OCI-LY7 (cell line): ENCODE data around the gene C1orf159. TPM values are rescaled to one million over a fixed set of nuclear protein-coding genes. Genes with fewer than 3 reads are reported as not detected.

Source experiments
- BruUV-seq: library from RNA; stranded (reverse); fragments of 400-500 nt; replicated peaks from 2 replicates; lab custom pipeline; 2021; lab: Mats Ljungman, UMichigan
- CTCF ChIA-PET: fragments of 300-600 bp; sonication (Branson Sonifier 250); formaldehyde crosslinking; loops from one replicate; lab custom pipeline; 2022; ENCODE audit warnings: antibody characterized with exemption; ENCODE audit not compliant: unreplicated experiment; lab: Charles Lee
- POLR2A ChIA-PET: fragments of 300-600 bp; sonication (Branson Sonifier 250); formaldehyde crosslinking; loops from one replicate; lab custom pipeline; 2022; ENCODE audit warnings: antibody characterized with exemption; lab: Charles Lee
- DNase-seq: peaks from one replicate; pipeline ENCODE4 v3.0.0-alpha.2; 2015; ENCODE audit warnings: low spot score
- H2AFZ ChIP-seq: fragments of 200-600 bp; sonication (generic), shearing (Covaris generic); 2 replicates; pipeline ENCODE4 v1.6.1; 2014; ENCODE audit warnings: mild to moderate bottlenecking, antibody characterized with exemption, low read length, moderate library complexity
- H3K27ac ChIP-seq: fragments of 200-600 bp; sonication (generic); 2 replicates; pipeline ENCODE4 v1.5.1; 2014; ENCODE audit warnings: mixed run types, low read depth, mild to moderate bottlenecking, moderate library complexity, low read length, inconsistent platforms; ENCODE audit not compliant: poor library complexity, severe bottlenecking
- H3K36me3 ChIP-seq: fragments of 200-600 bp; sonication (generic); 2 replicates; pipeline ENCODE4 v1.6.1; 2014; ENCODE audit warnings: mild to moderate bottlenecking, antibody characterized with exemption, low read length, moderate library complexity, mixed read lengths; ENCODE audit not compliant: insufficient read depth
- H3K4me1 ChIP-seq: fragments of 200-600 bp; sonication (generic); 2 replicates; pipeline ENCODE4 v1.5.1; 2014; ENCODE audit warnings: mild to moderate bottlenecking, low read length; ENCODE audit not compliant: insufficient read depth, poor library complexity, severe bottlenecking
- H3K4me2 ChIP-seq: fragments of 200-600 bp; sonication (generic); 2 replicates; pipeline ENCODE4 v1.6.1; 2014; ENCODE audit warnings: mild to moderate bottlenecking, low read length
- H3K4me3 ChIP-seq: fragments of 200-600 bp; sonication (generic); 2 replicates; pipeline ENCODE4 v1.5.1; 2014; ENCODE audit warnings: mild to moderate bottlenecking, low read depth, low read length; ENCODE audit not compliant: poor library complexity, severe bottlenecking
- H3K79me2 ChIP-seq: fragments of 200-600 bp; sonication (generic); 2 replicates; pipeline ENCODE4 v1.6.1; 2016; ENCODE audit warnings: low read depth, mild to moderate bottlenecking, low read length, moderate library complexity, mixed read lengths; ENCODE audit not compliant: insufficient read depth
- H3K9me2 ChIP-seq: fragments of 200-600 bp; sonication (generic); 2 replicates; pipeline ENCODE4 v1.6.1; 2016; ENCODE audit warnings: mild to moderate bottlenecking, low read length, mixed read lengths; ENCODE audit not compliant: insufficient read depth
- H3K9me3 ChIP-seq: fragments of 200-600 bp; sonication (generic); 2 replicates; pipeline ENCODE4 v1.6.1; 2014; ENCODE audit warnings: mild to moderate bottlenecking, mixed run types, low read length, mixed read lengths
- H4K20me1 ChIP-seq: fragments of 200-600 bp; sonication (generic); 2 replicates; pipeline ENCODE4 v1.6.1; 2014; ENCODE audit warnings: mild to moderate bottlenecking, antibody characterized with exemption, low read length, moderate library complexity, mixed read lengths; ENCODE audit not compliant: insufficient read depth
- CTCF ChIP-seq: fragments of 200-600 bp; sonication (generic); conservative IDR thresholded peaks from 2 replicates; pipeline ENCODE4 v1.5.1; 2014; ENCODE audit warnings: mild to moderate bottlenecking, antibody characterized with exemption, low read length, moderate library complexity, mixed read lengths
- EZH2phosphoT487 ChIP-seq: fragments of 200-600 bp; sonication (generic); IDR thresholded peaks from 2 replicates; pipeline ENCODE4 v1.6.1; 2018; ENCODE audit warnings: low read depth, borderline replicate concordance, mild to moderate bottlenecking, mixed run types, antibody characterized with exemption, low read length, moderate library complexity, mixed read lengths
- intact Hi-C: fragments of 100-400 bp; cut with micrococcal nuclease; formaldehyde crosslinking; loops from one replicate; pipeline ENCODE4 v1.10.0; 2022; ENCODE audit not compliant: unreplicated experiment
- total RNA-seq, 2 experiments: library from RNA; depleted of rRNA in 1 of 2; stranded (reverse); fragments of >200 nt in 1 of 2; shearing (Covaris generic) in 1 of 2; gene quantifications; 2 replicates each; pipeline ENCODE4 v1.2.3, GENCODE V29; 2014 to 2022

C1orf159 gene
- total RNA-seq, 2 experiments from 2014 or later, result 24.5 to 27.6 TPM

DNA sequence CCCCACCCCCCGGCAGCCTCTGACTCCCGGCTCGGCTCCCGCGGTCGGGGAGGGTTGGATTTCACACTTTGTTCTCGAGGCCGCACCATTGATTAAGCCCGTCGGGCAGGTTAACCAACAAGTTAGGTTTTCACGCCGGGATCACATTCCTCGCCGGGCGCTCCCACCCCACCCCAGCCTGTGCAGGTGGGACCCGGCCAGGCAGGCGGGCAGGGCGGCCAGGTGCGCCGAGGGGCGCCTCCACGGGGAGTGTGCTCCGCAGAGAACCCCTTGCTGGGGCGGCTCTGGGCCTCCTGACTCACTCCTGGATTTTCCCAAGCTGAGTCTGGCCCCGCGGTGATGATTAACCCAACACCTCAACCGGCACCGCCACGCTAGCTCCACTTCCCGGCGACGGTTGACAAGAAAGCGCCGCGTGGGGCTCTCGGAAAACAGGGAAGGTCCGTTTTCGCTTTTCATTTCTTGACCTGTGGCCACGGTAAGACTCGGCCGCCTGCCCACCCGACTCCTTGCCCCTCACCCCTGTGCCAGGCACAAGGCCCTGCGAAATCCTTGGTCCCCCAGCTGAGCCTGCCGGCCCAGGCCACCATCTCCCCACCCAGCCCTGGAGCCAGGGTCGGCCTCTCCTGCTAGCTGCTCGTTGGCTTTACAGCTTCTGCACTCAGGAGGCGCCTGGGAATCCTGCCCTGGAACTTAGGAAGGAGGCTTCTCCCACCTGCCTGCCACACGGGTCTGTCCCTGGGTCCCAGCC is 49.0 kb upstream of the C1orf159 start:
- POLR2A ChIA-PET, result no interaction called here
- CTCF ChIA-PET, result no interaction called here
- no peak overlapping the region for H3K27ac ChIP-seq
- H3K4me3 ChIP-seq, result no peak overlapping the region
- no peak for DNase-seq
- H2AFZ ChIP-seq, result no peak overlapping the region
- H3K79me2 ChIP-seq, result no peaks in the 10 kb centered on the region
- H3K9me2 ChIP-seq, result no peaks in the 10 kb centered on the region
- BruUV-seq, result no TSS peak
- no peaks in the 10 kb centered on the region for H4K20me1 ChIP-seq
- H3K4me1 ChIP-seq, result no peaks in the 10 kb centered on the region
- intact Hi-C loops, result no loop called here
- H3K36me3 ChIP-seq, result no peaks in the 10 kb centered on the region
- no peak overlapping the region for H3K4me2 ChIP-seq
- H3K9me3 ChIP-seq, result no peaks in the 10 kb centered on the region
- no peak for TF ChIP-seq CTCF
- TF ChIP-seq EZH2phosphoT487, result no peak

GRCh38 chr1:1164361-1164700 is 48.4 kb upstream of the C1orf159 start:
- no peak overlapping the region for H2AFZ ChIP-seq
- CTCF ChIA-PET, result no interaction called here
- BruUV-seq, result no TSS peak
- POLR2A ChIA-PET, result no interaction called here
- TF ChIP-seq EZH2phosphoT487 (no peak), CTCF (no peak)
- no peak overlapping the region for H3K4me2 ChIP-seq
- intact Hi-C loops, result no loop called here
- H3K9me2 ChIP-seq, result no peaks in the 10 kb centered on the region
- no peaks in the 10 kb centered on the region for H4K20me1 ChIP-seq
- H3K79me2 ChIP-seq, result no peaks in the 10 kb centered on the region
- no peak overlapping the region for H3K27ac ChIP-seq
- no peaks in the 10 kb centered on the region for H3K36me3 ChIP-seq
- no peaks in the 10 kb centered on the region for H3K4me1 ChIP-seq
- no peak overlapping the region for H3K4me3 ChIP-seq
- no peak for DNase-seq
- H3K9me3 ChIP-seq, result no peaks in the 10 kb centered on the region

DNA sequence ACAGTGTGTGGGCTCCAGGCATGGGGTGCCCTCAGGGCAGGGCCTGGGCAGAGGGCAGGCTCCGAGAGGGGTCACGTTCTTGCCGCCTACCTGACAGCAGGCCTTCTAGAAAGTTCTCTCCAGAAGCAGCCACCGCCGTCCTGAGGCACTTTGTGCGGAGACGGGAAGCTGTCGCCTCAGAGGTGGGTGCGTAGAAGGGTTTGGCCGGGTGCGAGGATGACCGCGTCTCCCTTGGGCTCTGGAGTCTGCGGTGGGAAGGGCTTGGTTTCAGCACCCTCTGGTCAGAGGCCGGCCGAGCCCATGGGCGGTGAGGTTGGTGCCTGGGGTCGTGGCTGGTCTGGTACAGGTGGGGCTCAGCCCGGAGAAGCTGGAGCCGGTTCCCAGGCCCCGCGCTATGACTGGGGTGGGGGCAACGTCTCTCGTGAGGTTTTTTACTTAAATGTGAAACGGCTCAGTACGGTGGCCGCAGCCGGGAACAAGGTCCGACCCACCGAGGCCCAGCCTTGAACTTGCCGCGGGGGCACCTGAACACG is 47.7 kb upstream of the C1orf159 start:
- intact Hi-C loops, result no loop called here
- Histone ChIP-seq H4K20me1 (no peaks in the 10 kb centered on the region), H3K9me2 (no peaks in the 10 kb centered on the region), H3K27ac (no peak overlapping the region), H3K9me3 (no peaks in the 10 kb centered on the region), H2AFZ (no peak overlapping the region), H3K4me3 (no peak overlapping the region), H3K4me2 (no peak overlapping the region), H3K79me2 (no peaks in the 10 kb centered on the region), H3K4me1 (no peaks in the 10 kb centered on the region), H3K36me3 (no peaks in the 10 kb centered on the region)
- no peak for DNase-seq
- ChIA-PET POLR2A (no interaction called here), CTCF (no interaction called here)
- no TSS peak for BruUV-seq
- TF ChIP-seq CTCF, result no peak
- TF ChIP-seq EZH2phosphoT487, result no peak
